ENCODE data around the gene ESF1.

The ESF1 gene, protein sequence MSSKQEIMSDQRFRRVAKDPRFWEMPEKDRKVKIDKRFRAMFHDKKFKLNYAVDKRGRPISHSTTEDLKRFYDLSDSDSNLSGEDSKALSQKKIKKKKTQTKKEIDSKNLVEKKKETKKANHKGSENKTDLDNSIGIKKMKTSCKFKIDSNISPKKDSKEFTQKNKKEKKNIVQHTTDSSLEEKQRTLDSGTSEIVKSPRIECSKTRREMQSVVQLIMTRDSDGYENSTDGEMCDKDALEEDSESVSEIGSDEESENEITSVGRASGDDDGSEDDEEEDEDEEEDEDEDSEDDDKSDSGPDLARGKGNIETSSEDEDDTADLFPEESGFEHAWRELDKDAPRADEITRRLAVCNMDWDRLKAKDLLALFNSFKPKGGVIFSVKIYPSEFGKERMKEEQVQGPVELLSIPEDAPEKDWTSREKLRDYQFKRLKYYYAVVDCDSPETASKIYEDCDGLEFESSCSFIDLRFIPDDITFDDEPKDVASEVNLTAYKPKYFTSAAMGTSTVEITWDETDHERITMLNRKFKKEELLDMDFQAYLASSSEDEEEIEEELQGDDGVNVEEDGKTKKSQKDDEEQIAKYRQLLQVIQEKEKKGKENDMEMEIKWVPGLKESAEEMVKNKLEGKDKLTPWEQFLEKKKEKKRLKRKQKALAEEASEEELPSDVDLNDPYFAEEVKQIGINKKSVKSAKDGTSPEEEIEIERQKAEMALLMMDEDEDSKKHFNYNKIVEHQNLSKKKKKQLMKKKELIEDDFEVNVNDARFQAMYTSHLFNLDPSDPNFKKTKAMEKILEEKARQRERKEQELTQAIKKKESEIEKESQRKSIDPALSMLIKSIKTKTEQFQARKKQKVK

DNA sequence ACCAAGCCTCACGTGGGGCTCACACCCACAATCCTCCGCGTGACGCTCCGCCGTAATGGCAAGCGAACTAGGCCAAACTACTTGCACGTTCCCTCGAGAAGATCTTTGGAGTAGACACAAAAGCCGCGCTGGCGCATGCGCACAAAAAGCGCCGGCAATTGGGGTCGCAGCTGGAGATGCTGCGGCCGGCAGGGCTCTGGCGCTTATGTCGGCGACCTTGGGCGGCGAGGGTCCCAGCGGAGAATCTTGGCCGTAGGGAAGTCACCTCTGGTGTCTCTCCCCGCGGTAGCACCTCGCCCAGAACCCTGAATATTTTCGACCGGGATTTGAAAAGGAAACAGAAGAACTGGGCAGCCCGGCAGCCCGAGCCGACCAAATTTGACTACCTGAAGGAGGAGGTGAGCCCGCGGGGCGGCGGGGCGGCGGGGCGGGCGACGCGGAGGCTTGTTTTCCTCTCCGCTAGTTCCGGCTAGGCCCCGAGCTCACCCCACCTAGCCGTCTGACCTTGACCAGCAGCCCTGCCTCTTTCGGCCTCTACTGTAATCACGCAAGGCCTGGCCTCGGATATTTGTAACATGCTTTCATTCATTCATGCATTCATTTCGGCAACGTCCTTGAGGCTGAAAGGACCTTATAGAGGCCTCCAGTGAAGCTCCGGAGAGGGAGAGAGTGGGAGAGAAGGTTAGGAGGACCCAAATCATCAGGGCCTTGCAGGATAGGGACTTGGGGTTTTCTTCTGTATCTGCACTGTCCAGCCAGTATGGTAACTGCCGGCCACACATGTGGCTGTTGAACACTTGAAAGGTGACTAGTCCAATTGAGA lies at the start of gene ESF1, which contains the start of gene NDUFAF5:
ESF1 (minus strand) TSS at position 27 of the 823 bp plus-strand sequence. CDS start 1,779 bp downstream, outside the sequence.
NDUFAF5 (plus strand) TSS at position 136 of the 823 bp plus-strand sequence; CDS start at position 177, 41 bp downstream.
- peak; percentile 89 to 92 for DNase-seq

DNA sequence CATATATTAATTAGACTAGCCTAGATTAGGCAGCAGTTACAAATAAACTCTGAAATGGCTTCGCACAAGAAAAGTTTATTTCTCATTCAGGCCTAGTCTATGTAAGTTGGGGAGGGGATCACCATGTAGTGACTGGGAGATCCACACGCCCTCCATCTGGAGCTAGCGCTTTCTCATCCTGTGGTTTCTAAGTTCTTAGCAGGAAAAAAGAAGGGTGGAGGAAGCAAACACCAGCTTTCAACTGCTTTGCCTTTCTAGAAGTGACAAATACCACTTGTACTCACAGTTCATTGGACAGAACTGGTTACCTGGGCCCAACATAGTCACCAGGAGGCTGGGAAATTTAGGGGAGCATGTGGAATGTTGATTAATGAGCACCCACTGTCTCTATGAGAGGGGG lies 46.8 kb upstream of the ESF1 start:
- DNase-seq = no peak

DNA sequence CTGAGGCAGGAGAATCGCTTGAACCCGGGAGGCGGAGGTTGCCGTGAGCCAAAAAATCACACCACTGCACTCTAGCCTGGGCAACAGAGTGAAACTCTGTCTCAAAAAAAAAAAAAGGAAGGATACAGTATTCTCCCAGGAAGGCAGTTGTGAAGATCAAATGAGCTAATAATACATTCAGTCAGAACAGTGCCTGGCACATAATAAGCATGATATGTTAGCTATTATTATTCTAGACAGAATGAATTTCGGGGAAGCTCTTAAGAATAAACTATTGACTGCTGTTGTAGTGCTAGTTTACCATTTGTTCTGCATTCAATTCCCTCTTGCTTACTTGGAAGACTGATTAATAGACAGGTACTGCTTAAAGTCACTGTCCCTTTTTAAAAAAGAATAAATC lies 40.7 kb upstream of the ESF1 start:
- DNase-seq = no peak

DNA sequence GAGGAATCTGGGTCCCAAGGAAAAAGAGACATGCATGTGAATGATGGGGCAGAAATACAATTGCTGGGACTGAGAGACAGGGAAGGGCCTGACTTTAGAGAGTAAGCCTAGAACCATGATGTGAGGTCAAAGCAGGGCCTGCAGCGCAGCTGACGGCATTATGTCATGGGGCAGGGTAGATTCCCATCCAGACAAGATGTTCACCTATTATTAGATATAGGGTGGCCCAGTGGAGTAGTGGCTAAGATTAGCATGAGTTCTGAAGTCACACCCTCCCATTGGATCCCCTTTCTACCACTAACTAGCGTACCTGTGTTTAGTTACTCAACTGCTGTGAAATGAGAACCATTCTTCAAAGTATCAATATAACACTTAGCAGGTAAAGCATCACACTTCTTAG lies 39.7 kb upstream of the ESF1 start:
- no peak for DNase-seq

DNA sequence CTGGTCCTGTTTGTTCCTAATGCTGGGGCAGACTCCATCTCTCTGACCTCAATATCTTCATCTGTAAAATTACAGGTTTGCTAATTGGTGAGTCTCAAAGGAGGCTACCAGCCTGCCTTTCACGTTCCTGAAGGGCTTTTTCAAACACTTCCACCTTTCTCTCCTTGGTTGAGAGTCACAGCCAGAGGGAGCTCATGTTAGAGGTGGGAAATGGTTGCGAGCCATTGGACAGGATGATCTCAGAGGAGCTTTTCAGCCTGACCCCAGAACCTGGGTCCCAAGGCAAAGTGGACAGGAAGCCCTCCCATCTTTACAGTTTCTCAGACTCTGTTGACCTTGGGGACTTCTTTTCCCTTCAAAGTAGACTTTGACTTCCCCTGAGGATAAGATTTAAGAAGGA lies 37.7 kb upstream of the ESF1 start:
- no peak for DNase-seq

DNA sequence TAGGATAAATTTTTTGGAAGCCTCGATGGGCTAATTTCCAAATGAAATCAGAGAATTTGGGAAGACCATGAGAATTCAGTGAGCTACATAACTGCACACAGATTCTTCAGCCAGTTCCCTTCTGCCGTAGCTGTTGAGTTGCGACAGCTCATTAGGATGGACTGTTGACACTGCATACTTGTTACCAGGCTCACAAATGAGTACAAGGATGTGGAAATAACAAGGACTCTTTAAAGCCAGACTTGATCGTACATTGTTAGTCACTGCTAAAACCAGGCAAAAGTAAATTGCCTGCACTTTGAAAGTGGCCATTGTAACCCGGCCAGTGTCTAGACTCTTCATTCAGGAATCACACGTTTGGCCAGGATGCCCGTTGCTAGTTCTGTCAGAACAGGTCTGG lies 37.2 kb upstream of the ESF1 start:
- DNase-seq = no peak

DNA sequence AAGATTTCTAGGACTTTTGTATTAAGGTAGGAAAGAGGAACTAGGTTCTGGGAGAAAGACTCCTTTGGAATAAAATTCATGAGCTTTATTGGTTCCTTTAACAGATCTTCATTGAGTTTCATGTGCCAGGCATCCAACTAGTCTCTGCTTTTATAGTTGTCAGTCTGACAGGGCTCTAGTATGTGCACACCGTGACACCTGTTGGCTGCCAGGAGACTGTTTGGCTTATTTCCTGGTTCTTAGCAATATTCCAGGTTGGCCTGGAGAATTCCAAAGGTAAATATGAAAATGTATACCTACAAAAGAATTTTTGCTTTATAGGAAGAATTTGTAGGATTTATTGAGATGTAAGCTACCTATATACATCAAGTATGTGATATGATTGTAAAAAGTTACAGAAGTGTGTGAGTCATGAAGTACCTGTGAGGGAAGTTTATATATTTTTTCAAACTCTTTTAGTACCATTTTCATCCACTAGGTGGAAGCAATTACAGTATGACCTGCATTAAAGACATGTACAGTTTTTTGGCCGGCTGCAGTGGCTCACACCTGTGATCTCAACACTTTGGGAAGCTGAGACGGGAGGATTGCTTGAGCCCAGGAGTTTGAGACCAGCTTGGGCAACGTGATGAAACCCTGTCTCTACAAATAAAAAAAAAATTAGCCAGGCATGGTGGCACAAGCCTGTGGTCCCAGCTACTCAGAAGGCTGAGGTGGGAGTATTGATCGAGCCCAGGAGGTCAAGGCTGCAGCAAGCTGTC lies 35.3 kb upstream of the ESF1 start:
- DNase-seq = peak; percentile 5 to 9

- DNase-seq = no peak
Observed at GRCh38 chr20:13817342-13817741, 32.6 kb upstream of the ESF1 start.

GRCh38 chr20:13816757-13817156 lies 32.0 kb upstream of the ESF1 start:
- no peak for DNase-seq

GRCh38 chr20:13814672-13815071 lies 30.0 kb upstream of the ESF1 start:
- no peak for DNase-seq

DNA sequence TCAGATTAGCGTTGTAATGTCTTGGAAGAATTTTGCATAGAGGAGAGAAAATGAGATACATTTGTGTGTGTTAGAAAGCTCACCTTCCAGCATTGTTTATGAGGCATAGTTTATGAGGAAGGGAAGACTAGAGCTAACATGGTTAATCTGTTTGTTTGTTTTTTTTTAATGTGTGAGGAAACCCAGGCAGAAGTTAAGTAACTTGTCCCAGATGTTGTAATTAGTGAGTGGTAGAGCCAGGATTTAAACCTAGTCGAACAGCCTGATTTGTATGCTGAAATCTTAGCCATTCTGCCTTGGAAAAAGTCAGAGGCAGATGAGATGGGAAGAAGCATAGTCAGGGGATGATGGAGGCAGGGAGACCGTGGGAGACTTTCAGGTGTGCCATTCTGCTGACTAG lies 29.2 kb upstream of the ESF1 start:
- no peak for DNase-seq

DNA sequence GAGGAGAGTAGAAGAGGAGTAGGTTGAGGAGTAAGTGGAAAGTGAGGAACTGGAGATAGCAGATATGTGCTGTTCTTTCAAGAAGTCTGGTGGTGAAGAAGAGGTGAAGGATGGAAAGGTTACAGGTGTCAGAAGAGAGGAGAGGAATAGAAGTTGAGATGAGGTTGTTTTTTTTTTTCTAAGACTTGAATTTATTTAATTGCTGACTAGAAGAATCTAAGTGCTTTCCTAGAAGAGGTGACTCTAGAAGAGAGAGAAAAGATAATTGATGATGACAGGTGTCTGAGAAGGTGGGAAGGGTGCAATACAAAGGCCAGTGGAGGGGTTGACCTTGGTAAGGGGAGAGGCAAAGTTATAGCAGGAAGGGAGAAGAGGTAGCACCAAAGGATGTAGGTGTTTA lies 25.7 kb upstream of the ESF1 start:
- DNase-seq = no peak

GRCh38 chr20:13809855-13810254 lies 25.1 kb upstream of the ESF1 start:
- no peak for DNase-seq

GRCh38 chr20:13809373-13809772 lies 24.7 kb upstream of the ESF1 start:
- no peak for DNase-seq

GRCh38 chr20:13800728-13801134 lies 16.0 kb upstream of the ESF1 start:
- no peak for DNase-seq

DNA sequence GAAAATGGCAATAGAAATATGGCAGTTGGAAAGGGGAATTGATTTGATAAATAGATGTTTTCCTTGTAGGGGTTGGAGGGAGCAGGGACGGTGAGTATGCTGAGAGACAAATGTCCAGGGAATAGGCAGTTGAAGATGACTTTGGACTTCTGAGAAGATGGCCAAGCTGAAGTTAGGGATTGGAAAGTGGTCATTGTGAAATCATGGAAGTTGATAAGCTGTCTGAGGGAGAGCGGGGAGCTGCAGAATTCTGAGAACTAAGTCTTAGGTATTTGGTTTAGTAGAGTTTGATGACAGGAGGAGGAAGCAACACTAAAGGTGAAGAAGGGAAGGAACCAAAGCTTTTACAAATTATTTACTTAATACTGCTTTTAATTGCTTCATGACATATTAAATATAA lies 15.3 kb upstream of the ESF1 start:
- no peak for DNase-seq

GRCh38 chr20:13799040-13799439 lies 14.3 kb upstream of the ESF1 start:
- DNase-seq = no peak

- DNase-seq = no peak
Observed at GRCh38 chr20:13794667-13795066, 9.9 kb upstream of the ESF1 start.

DNA sequence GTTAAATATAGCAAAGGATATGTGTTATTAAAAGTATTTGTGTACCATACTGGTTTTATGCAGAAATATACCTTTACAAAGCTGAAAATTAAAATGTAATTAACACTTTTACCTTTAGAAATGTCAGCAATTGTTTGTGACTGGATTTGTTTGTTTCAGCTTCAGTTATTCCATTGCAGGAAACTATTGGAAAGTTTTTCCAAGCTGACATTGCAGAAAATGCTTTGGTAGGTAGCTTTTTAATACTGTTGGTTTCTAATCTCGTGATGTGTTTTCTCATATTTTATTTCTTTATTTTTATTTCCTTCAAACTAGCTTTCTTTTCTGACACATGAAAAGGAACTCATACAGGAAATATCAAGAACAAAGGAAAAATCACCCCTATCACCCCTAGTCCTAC lies 8.3 kb upstream of the ESF1 start:
- DNase-seq = no peak

DNA sequence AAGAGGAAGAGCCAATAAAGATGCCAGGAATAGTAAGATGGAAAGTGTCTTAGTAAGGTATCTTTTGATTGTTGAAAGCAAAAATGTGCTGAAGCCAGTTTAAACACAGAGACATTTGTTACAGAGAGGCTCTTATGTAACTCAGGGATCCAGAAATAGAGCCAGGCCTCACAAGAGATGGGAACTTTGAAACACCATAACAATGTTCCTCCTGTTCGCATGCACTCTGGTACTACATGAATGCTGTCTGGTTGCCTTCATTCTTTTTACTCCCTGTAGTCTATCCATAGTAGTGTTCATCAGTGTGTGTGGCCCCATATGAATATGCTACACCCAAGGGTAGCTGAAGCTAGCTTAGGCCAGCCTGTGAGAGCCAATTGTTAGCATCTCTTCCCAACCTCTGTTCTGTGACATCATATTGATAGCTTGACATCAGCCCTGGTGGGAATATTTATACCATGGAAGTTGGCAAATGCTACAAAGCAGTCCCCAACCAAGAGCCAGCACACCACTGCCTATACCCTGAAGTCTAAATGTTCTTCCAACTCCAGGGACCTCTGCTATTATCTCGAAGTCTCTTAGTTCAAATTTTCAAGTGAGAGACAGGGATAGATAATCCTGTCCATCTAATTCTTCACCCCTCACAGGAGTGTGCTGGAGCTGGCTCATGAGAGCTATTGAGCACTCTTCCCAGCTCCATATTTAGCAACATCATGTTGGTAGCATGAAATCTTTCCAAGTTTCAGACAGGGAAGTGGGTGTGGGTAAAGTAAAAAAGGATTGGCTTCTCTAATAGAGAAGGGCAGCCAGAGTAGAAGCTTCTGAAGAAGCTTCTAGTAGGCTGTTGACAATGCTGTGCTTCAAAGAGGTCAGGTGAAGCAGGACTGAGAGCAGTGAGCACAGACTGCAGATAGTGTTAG lies 7.1 kb upstream of the ESF1 start:
- DNase-seq = no peak

GRCh38 chr20:13790708-13791107 lies 6.0 kb upstream of the ESF1 start:
- DNase-seq = no peak
